ENCODE results near the gene CHRM4.

Gene CHRM4

DNA sequence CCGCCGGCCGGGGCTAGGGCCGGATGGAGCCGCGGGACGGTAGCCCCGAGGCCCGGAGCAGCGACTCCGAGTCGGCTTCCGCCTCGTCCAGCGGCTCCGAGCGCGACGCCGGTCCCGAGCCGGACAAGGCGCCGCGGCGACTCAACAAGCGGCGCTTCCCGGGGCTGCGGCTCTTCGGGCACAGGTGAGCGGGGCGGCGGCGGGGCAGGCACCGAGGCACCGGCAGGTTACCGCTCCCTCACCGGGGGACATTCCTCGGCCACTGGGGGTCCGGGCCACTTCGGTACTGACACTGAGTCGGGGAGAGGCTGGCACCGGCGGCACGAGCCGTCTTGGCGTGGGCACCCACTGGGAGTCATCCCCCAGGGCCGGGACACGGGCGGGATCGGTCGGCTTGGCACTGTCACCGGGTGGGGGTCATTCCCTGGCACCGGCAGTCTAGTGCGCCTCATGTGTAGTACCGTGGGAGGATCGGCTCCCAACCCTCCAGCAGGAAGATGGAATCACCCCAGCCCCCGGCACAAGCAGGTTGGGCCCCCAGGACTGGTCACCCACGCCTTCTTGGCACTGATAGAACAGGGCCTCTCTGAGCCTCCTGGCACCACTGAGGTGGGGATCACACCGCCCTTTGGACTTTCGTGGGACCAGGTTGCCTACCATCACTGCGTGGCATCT lies 43.8 kb downstream of the CHRM4 start:
- no peak for DNase-seq (ENCODE audit: low read depth)

DNA sequence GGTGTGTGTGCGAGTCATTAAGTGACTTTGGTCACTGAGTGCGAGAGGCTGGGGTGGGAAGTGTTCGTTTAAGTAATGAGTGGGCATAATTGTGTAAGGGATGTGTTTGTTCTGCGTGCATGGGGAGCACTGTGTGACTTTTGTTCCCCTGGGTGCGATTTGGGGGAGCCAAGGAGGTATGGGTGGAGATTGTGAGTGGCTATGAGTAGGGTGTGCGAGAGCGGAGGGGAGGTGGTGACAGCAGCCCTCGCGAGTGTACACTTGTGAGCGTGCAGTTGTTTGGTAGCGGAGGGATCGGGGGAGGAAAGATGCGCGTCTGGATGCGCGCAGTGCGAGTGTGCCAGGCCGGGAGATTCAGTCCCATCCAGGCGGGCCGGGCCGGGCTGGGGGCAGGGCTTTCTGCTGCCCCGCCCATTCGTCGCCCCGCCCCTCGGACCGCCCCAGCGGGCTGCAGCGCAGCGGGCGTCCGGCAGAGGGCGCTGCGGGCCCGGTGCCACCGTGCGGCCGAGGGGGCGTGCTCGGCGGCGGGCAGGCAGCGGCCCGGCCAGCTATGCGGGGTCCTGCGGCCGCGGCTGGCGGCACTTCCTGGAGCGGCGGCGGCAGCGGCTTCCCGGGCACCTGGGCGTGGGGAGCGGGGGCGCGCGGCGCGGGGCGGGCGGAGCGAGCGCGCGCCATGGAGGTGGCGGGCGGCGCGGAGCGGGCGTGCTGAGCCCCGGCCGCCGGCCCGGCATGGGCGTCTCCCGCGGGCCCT lies 44.5 kb downstream of the CHRM4 start, which contains the start of gene DGKZ:
TSS of gene DGKZ (plus strand) at position 578 of the 751 bp plus-strand sequence. CDS start 197 bp downstream, outside the sequence.
- peak; percentile 84 for DNase-seq (ENCODE audit: low read depth)

DNA sequence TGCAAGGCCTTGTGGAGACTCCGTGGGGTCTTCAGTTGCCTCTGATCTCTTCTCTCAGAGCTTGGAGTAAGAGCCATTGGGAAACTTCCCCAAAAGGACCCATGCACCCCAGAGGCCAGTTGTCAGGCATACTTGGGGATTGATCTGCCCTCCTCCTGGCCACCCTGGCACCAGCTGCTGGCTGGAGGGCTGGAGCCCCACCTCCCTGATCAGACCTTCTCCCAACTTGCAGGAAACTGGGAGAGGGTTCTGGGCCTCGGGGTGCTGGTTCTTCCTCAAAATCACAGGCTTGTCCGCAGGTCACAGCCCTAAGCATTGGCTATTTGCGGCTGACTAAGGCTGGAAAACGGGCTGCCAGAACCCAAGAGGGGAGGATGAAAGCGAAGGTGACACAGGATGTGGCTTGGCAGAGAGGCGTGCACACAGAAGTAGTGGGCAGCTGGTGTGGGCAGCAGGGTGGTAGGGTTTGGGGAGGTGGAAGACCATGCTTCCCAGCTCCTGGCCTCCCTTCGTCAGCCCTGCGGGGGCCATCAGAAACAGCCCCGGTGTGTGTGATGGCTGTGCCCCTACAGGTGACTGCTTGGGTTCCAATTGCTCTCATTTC lies 45.6 kb downstream of the CHRM4 start:
- DNase-seq (ENCODE audit: low read depth), result no peak

DNA sequence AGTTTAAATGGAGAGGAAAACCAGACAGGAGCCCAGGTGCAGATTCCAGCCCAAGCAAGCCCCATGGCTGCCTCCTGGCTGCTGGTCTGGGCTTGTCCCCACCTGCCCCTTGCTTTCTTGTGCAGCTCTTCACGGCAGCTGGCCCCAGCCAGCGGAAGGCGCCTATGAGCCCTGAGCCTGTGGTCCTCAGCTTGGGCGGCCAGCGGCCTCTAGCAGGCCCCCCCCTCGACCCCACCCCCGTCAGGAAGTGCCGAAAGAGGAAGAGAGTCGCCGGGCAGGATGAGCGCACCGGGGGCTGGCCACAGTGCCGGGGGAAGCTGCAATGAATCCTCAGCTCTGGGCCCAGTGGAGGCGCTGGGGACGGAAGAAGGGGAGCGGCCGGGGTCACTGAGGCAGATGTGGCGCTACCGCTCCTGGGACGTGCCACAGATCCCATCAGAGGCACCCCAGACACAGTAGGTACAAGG lies 46.4 kb downstream of the CHRM4 start:
- DNase-seq (ENCODE audit: low read depth), result no peak

DNA sequence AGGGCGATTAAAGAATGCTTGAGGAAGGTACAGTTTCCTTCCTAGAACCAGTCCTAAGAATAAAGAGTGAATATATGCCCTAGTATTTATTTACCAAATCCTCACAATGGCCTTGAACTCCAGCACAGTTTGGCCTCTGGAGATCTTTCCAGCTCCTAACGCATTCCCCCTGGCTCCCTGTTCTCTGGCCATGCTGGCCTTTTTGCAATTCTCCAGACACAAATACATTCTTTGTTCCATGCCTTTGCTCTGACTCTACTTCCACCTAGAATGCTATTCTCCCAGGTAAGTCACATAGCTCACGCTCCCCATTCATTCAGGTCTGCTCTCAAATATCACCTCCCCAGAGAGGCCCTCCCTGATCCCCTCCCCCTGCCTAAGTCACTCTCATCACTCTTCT lies 48.1 kb downstream of the CHRM4 start:
- DNase-seq (ENCODE audit: low read depth), result no peak

DNA sequence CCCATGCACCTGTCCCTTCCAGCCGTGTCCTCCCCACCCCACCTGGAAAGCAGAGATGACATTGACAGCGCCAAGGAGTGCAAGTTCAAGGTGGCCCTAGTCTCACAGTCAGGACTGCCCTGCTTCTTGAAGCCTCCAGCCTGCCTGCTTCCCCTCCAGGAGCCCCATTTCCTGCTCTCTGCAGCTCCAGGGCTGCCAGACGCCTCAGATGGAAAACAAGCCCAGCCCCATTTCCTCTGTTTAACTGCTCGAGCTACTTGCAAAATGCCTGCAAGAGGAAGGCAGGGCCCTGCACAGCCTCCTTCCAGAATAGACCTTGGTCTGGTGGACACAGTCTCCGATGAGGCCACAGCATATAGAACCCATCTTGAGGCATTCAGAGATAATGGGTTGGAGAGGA lies 49.3 kb downstream of the CHRM4 start:
- DNase-seq (ENCODE audit: low read depth), result no peak

DNA sequence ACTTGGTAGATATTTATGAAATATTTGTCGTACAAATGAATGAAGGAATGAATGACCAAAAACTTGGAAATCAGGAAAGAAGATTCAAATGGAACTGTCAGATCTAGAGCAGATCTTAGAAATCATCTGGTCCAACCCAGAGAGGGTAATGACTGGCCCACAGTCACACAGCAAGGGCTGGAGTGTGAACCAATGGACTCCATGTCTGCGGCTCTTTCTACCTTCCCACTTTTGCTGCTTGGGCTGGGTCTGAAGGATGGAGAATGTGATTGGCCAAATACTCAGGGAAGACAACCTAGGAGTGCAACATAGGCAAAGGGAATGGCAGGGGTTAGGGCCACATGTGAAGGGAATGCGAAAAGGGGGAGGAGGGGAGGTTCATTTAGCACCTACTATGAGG lies 50.1 kb downstream of the CHRM4 start:
- no peak for DNase-seq (ENCODE audit: low read depth)

DNA sequence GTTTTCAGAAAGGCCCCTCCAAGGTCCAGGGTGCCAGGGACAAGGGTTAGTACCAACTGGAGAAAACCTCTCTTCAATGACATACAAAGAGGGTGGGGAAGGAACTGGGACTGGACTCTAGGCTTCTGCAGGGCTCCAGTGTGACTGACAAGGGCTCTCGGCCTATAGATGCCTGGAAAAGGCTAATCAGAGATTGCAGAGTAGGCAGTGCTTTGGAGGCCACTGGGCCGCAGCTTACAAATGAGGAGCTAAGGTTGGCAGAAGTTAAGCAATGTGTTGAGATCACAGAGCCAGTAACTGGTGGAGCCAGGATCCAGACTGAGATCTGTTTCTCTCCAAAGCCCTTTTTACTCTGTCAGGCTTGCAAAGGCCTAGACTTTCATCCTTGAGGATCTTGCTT lies 51.8 kb downstream of the CHRM4 start:
- no peak for DNase-seq (ENCODE audit: low read depth)

DNA sequence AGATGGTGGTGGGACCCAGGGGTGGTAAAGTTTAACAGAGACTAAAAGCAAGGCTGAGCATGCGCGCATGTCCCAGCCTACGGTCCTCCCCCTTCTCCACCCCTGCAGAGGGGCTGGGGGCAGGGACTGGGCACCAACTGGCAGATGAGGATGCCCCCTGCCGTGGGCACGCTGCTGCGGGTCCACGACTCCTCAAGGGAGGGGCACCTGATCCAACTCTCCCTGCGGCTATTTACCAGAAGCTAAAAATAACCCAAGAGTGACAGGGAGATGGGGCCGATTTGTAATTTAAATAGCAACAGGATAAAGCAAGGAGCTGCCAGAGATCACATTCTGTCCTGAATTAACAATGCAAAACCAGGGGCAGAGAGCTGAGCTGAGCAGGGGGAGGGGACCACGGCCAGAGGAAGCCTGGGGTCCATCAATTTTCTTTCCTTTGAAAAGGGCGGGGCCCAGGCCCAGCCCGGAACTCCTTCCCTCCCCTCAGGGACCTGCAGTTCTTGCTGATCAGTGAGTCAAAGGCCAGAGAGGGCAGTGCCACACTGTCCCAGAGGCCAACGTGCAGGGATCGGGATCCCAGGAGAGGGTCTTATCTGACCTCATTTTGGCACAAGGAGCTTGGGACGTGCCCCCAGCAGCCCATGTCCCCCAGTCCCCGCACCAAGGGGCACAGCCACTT lies 52.4 kb downstream of the CHRM4 start:
- DNase-seq (ENCODE audit: low read depth), result no peak

DNA sequence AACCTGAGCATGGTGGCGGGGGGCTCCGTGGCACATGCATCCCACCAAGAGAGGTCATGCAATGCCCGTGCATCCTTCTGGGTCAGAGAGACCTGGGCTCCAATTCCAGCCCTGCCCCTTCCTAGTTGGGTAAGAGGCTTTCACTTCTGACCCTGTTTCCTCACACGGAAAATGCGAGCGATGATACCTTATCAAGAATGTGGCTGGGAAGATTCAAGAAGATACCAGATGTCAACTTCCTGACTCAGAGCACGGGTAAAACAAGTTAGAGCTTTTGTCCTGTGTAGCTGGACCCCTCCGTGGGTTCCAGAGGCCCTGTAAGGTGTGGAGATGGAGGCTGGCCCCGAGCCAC lies 53.0 kb downstream of the CHRM4 start:
- no peak for DNase-seq (ENCODE audit: low read depth)

DNA sequence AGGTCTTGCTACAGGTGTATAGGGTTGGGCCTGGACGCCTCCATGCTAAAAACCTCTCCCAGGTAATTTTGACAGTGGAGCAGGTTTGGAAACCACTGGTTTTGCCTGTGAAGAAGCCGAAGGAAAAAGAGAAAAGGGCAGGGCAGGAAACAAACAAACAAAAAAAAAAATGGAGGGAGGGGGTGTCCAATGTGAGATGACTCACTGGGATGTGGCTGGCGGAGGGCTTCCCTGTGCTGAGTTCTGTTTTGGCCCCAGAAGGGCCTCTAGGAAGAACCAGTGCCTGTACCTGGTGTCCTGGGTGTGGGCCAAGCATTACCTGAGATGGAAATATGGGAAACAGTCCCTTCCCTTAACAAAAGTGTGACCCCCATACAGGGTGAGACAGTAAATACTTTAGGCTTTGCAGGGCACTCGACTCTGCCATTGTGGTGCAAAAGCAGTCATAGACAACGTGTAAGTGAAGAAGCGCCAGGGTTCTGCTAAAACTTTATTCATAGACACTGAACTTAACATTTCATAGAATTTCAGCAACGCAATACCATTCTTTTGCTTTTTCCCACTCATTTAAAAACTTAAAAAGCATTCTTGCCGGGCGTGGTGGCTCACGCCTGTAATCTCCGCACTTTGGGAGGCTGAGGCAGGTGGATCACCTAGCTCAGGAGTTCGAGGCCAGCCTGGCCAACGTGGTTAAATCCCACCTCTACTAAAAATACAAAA lies 53.8 kb downstream of the CHRM4 start:
- DNase-seq (ENCODE audit: low read depth), result no peak

DNA sequence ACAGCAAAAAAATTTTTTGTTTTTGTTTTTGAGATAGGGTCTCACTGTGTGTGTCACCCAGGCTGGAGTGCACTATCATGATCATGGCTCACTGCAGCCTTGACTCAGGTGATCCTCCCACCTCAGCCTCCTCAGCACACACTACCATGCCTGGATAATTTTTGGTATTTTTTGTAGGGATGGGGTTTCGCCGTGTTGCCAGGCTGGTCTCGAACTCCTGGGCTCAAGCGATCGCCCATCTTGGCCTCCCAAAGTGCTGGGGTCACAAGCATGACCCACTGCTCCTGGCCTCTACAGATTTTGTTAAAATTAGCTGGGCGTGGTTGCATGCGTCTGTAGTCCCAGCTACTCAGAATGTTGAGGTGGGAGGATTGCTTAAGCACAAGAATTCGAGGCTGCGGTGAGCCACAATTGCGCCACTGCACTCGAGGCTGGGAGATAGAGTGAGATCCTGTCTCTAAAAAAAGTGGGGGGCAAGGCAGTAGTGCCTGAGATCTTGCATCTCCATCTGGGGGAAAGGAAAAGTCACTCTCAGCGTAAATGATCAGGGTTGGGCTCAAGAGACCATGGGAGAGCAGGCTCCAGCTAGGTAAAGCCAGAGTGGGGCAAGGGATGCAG lies 54.9 kb downstream of the CHRM4 start:
- DNase-seq (ENCODE audit: low read depth), result no peak

DNA sequence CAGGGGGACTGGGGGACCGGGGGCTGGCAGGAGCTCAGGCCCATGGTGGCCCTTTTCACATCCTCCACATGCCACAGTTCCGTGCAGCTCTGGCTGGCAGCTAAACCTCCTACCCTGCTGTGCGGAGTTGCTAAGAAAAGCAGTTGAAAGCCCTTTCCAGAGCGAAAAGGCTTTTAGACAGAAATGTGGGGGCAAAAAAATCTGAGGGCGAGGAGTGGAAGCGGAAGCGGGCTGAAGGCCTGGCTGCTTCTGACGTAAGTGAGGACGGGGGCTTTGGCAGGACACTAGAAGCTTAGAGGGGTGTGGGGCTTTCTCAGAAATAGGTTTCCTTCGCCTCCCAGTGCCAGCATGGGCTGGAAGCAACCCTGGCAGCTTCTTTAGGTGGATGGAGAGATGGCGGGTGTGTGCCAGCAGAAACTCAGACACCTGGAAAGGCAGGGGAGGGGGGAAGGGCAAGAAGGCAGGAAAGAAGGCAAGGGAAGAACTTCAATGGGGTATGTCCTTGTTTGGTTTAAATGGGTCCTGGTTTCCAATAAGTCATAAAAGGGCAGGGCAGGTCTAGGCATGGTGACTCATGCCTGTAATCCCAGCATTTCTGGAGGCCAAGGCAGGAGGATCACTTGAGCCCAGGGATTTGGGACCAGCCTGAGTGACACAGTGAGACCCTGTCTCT lies 55.5 kb downstream of the CHRM4 start:
- no peak for DNase-seq (ENCODE audit: low read depth)

DNA sequence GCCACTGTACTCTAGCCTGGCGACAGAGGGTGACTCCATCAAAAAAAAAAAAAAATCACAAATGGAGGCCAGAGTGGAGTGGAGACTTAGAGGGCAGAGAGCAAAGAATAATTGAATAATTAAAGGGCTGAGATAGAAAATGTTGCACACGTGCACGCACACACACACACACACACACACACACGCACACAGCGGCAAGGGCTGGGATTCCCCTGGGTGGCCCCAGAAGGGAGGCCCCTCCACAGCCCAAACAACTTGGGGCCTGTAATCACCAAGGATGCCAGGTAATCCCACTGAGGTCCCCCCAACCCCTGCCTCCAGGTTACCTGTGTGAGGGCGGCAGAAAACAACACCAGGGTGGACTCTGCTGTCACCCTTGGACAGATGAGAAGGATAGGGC lies 56.3 kb downstream of the CHRM4 start:
- DNase-seq (ENCODE audit: low read depth), result no peak

DNA sequence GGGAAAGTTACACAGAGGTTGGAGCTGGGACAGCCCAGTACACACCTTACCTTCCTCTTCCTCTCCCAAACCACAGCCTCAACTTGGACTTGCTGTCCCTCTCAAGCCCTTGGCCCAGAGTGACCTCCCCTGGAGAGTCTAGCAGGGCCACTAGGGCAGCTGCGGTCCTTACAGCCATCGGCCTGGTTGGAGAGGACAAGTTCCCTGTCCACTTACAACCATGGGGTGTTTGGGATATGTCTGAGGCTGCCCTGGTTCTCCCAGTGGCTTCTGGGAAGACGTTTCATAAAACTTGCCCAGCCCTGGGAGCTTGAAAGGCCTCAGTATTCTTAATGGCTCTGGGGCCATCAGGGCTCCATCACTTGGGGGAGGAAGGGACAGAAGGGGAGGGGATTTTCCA lies 57.4 kb downstream of the CHRM4 start:
- no peak for DNase-seq (ENCODE audit: low read depth)

All from activated T-cell treated with anti-CD3 and anti-CD28 coated beads for 1 hour (primary cell).